GM12878 (cell line): ENCODE data around the gene RHEBL1. TPM values are rescaled to one million over a fixed set of nuclear protein-coding genes. Genes with fewer than 3 reads are reported as not detected.

Experiments used
- ATF2 ChIP-seq: IDR thresholded peaks from 2 replicates; pipeline ENCODE4 v1.6.1; 2012; ENCODE audit warnings: low read length, inconsistent platforms
- CEBPB ChIP-seq, 2 experiments: fragments of 150-350 bp in 1 of 2; IDR thresholded peaks; 2 replicates each; pipeline ENCODE4 v1.6.1; 2012 to 2014; ENCODE audit warnings: low read depth in 2 of 2, low read length in 2 of 2, borderline replicate concordance in 1 of 2, inconsistent platforms in 1 of 2
- CREB1 ChIP-seq: IDR thresholded peaks from 2 replicates; pipeline ENCODE4 v1.6.1; 2012; ENCODE audit warnings: low read depth, mild to moderate bottlenecking, inconsistent platforms
- EED ChIP-seq: sonication (generic); IDR thresholded peaks from 2 replicates; pipeline ENCODE4 v1.6.1; 2016; ENCODE audit warnings: antibody characterized with exemption, low read depth
- IKZF1 ChIP-seq: fragments of 450-650 bp; conservative IDR thresholded peaks from 2 replicates; pipeline ENCODE4 v1.6.1; 2017; ENCODE audit warnings: antibody characterized with exemption, mild to moderate bottlenecking
- RELA ChIP-seq: fragments of 450-650 bp; IDR thresholded peaks from 2 replicates; pipeline ENCODE4 v1.8.0; 2014; ENCODE audit warnings: borderline replicate concordance; ENCODE audit not compliant: partially characterized antibody
- REST ChIP-seq: IDR thresholded peaks from 2 replicates; pipeline ENCODE4 v1.6.1; 2012; ENCODE audit warnings: mild to moderate bottlenecking, low read depth, low read length
- USF1 ChIP-seq: IDR thresholded peaks from 2 replicates; pipeline ENCODE4 v1.6.1; 2011; ENCODE audit warnings: borderline replicate concordance, low read depth, mild to moderate bottlenecking, moderate library complexity, mixed read lengths, low read length; ENCODE audit not compliant: insufficient read depth; ENCODE audit errors: extremely low read length
- ZBTB33 ChIP-seq: fragments of 450-650 bp; IDR thresholded peaks from 2 replicates; pipeline ENCODE4 v1.6.1; 2017; ENCODE audit warnings: mild to moderate bottlenecking
- ZNF217 ChIP-seq: fragments of 450-650 bp; IDR thresholded peaks from 2 replicates; pipeline ENCODE4 v1.6.1; 2017; ENCODE audit warnings: antibody characterized with exemption, mild to moderate bottlenecking
- ZNF592 ChIP-seq: fragments of 450-650 bp; IDR thresholded peaks from 2 replicates; pipeline ENCODE4 v1.6.1; 2017; ENCODE audit warnings: mild to moderate bottlenecking, moderate library complexity
- polyA plus RNA-seq, 11 experiments: library from polyadenylated mRNA; depleted of rRNA in 4 of 11; unstranded in 6 of 11; stranded (reverse) in 5 of 11; fragments of >200 nt; fragmentation: Nextera tagmentation in 4 of 11; fragmentation: Illumina TruSeq in 1 of 11; extraction: Ambion mirVana in 4 of 11; extraction: Trizol in 1 of 11; gene quantifications; 1 replicate in 1 of 11; 2 replicates in 10 of 11; pipeline versions ENCODE4 v1.2.1 to v1.2.3, GENCODE V29; 2011 to 2016; ENCODE audit warnings: inconsistent platforms in 2 of 11, missing spikeins in 2 of 11, low read depth in 1 of 11
- total RNA-seq, 4 experiments: library from RNA; depleted of rRNA in 3 of 4; stranded (reverse); fragments of >200 nt in 3 of 4; fragmentation: Illumina TruSeq in 1 of 4; extraction: Trizol in 1 of 4; gene quantifications; 2 replicates each; pipeline versions ENCODE4 v1.2.1 to v1.2.3, GENCODE V29; 2013 to 2021
- TF ChIP-seq, protein P1 (sequence below): fragments of 450-650 bp; IDR thresholded peaks from 2 replicates; pipeline ENCODE4 v1.6.1; 2018; ENCODE audit warnings: borderline replicate concordance, mild to moderate bottlenecking; ENCODE audit not compliant: partially characterized antibody

Gene RHEBL1
- total and polyA plus RNA-seq, 10 of the 15 experiments (the other 5 are each of a cell fraction or from before 2014, with no cell fraction given), result 5.9 to 18.7 (median 12.0) TPM

GRCh38 chr12:49018261-49019119, 51.3 kb downstream of the RHEBL1 start, which contains the start of gene PRKAG1 (continued):
- no peak for TF ChIP-seq REST
- no peak for TF ChIP-seq RELA
- peak; percentile 85 for TF ChIP-seq IKZF1
- TF ChIP-seq ATF2, result 0 out of 2 replicates have a peak, but pooled peaks have one; percentile 41
- TF ChIP-seq CREB1, result peak; percentile 96
- TF ChIP-seq, protein P1, sequence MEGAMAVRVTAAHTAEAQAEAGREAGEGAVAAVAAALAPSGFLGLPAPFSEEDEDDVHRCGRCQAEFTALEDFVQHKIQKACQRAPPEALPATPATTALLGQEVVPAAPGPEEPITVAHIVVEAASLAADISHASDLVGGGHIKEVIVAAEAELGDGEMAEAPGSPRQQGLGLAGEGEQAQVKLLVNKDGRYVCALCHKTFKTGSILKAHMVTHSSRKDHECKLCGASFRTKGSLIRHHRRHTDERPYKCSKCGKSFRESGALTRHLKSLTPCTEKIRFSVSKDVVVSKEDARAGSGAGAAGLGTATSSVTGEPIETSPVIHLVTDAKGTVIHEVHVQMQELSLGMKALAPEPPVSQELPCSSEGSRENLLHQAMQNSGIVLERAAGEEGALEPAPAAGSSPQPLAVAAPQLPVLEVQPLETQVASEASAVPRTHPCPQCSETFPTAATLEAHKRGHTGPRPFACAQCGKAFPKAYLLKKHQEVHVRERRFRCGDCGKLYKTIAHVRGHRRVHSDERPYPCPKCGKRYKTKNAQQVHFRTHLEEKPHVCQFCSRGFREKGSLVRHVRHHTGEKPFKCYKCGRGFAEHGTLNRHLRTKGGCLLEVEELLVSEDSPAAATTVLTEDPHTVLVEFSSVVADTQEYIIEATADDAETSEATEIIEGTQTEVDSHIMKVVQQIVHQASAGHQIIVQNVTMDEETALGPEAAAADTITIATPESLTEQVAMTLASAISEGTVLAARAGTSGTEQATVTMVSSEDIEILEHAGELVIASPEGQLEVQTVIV, result no peak
- TF ChIP-seq ZNF217, result no peak
- TF ChIP-seq USF1, result no peak
- TF ChIP-seq ZNF592, result no peak
- TF ChIP-seq EED, result peak; percentile 52; the same call in 1 of the 2 replicates
- TF ChIP-seq CEBPB (IDR thresholded peaks at IDR 0.05; ENCODE audit: borderline replicate concordance in 1 of 2, low read depth in 2 of 2, low read length in 2 of 2), result no peak
- no peak for TF ChIP-seq ZBTB33
